CD4-positive, alpha-beta T cell treated with Interferon gamma for 1 hour (primary cell): ENCODE measurements around the gene SEC31B.

ENCODE experiments used
- DNase-seq: peaks from one replicate; pipeline ENCODE4 v3.0.0-alpha.2; 2020

The SEC31B gene

DNA sequence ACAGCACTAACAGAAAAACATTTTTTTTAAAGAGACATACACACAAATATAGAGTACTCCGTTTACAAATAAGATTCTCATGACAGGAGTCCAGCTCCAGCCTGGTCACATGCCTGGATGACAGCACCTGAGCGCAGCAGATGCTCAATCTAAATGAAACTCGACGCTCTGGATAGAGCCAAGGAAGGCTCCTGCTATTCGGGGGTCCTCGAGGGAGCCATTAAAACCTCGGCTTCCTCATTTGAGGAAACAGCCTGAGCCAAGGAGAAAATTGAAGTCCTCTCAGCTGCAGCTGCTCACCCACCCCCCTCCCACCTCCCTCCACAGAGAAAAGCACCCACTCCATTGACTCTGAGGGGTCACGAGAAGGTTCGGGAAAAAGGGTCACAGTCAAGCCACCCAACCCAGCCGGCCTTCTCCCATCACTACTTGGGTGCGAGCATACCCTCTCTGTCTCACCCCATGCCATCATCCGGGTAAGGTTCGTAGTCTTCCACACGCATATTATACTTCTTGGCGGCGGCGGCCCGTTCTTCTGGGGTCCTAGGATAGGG, 9.3 kb upstream of the SEC31B start:
- DNase-seq = no peak

DNA sequence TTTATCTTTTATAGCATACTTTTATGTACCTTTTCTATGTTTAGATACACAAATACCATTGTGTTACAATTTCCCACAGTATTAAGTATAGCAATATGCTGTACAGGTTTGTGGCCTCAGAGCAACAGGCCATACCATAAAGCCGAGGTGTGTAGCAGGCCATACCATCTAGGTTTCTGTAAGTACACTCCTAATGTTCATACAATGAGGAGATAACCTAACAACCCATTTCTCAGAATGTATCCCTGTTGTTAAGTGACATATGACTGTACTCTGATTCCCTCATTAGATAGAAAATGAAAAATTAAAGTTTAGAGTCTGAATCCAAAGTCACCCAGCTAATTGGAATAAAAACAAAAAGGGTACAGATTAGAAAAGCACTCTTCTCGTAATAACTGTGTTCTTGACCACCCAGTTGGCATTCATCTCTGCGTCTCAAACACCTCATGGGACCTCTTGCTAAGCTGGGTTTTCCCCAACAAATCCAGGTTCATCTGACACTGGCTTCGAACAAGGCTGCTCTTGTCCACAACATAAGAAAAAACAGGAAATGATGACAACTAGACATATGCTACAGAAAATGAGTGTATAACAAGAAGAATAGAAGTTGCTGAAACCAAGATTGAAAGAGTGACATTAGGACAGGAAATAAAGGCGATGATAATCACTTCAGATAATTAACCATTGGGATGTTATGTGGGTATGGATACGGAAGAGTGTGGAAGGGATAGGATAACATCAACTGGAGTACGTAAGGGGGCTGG, 8.6 kb upstream of the SEC31B start:
- DNase-seq = peak; percentile 24

DNA sequence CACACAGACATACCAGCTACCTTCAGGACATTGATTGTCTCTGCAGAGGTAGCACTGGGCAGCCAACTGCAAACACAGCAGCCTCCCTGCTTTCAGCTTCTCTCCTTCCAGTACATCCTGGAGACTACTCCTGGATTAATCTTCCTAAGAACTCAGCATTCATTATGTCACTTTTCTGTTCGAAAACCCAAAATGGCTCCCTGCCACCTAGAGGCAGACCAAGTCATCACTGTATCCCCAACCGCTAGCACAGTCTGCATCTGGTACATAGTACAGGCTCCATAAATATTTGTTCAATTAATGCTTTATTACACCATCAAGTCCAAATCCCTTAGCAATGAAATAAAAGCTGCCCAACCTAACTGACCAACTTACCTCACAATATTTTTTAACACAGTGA, 5.0 kb upstream of the SEC31B start:
- DNase-seq = no peak

DNA sequence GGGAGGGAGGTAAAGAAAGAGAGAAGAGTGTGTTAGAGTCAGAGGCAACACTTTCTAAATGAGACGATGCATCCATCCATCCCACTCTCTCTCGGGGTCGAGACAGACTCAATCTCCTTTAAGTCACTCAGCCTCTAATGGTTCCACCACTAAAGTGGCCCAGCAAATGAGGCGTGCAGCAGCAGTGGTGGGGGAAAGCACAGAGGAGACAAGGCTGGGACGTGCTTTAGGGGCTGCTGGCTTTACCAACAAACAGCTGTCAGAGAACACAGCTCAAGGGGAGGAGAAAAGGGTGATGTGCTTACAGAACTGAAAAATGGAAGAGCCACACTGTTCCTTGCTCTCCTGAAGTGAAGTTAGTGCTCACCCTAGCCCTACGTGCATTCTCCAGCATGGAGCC, 4.5 kb upstream of the SEC31B start:
- no peak for DNase-seq

DNA sequence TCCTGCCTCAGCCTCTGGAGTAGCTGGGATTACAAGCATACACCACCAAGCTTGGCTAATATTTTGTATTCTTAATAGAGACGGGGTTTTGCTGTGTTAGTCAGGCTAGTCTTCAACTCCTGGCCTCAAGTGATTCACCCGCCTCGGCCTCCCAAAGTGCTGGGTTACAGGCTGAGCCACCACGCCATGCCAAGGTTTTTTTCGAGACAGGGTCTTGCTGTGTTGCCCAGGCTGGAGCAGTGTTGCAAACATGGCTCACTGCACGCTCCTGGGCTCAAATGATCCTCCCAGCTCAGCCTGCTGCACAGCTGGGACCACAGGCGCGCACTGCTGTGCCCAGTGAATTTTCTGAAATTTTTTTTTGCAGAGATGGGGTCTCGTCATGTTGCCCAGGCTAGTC, 3.3 kb upstream of the SEC31B start:
- no peak for DNase-seq

DNA sequence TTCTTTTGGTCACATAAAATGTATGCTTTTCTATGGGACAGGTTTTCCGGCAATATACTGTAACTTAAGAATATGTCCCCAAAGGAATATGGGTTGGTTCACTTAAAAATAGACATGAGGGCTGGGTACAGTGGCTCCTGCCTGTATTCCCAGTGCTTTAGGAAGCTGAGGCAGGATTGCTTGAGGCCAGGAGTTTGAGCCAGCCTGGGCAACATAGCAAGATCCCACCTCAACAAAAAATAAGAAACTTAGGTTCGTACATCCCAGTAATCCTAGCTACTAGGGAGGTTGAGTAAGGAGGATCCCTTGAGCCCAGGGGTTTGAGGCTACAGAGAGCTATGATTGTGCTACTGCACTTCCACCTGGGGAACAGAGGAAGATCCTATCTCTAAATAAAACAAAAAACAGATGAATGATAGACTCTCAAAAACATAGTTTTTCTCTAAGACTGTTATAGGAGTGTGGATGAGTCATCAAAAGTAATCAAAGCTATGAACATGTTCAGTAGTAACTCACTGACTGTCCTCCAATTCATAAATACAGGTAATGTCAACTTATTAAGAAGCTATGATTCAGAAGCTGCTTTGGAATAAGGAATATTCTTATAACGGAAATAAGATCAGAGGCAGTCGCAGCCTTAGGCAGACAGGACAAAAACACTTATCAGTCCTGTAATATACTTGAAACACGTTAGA, 2.6 kb upstream of the SEC31B start:
- no peak for DNase-seq

DNA sequence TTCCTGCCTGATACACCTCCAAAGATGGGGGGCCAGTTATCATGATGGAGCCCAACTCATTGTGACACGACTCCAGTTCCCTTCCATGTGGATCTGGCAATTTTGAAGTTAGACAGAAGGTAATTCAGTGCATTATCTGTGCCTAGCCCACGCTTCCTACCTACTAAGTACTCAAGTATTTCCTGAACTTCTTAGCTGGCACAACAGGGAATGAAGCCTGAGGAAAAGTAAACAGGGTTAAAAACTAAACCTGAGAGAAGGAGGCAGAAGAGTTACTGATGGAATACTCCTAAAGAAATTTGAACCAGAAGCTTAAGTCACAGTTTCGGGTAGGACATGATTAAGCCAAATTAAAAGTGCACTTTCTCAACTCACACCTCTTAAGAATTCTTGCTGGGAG, 1.1 kb upstream of the SEC31B start:
- no peak for DNase-seq

DNA sequence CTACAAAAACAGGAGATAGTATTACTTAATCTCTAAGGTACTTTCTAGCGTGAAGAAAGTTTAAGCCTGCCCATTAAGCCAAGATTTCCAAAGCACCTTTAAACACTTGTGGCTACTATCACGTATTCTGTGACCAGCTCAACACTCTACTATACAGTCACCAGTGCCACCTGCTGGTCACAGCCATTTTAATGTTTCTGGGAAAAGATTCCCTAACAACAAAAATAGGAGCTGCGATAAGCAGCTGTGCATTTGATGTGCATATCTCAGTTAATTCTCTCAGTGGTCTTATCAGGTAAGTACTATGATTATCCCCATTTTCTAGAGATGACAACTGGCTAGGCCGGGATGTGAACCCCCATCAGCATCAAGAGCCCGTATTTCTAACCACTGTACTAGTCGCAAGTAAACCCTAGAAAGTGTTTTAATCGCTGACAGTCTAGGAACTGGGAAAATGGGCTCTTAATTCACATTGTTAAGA, 860 bp downstream of the SEC31B start:
- peak; percentile 36 for DNase-seq

DNA sequence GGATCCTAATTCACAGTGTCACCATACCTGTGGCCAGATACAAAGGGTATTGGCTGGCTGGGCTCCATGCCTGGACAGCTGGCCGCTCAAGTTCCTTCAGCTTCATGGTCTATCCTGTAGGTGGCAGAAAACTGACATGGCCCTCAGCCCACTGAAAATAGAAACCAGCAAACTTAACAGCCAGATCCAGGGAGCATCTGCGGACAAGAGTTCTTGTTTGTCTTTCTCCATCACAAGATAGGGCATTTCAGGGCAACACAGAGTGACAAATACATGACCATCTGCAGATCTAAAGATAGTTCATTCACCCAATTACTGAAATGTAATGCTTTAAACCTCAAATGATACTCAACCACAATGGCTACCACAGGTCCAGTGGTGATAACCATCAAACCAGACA, 2.8 kb downstream of the SEC31B start:
- DNase-seq = no peak

DNA sequence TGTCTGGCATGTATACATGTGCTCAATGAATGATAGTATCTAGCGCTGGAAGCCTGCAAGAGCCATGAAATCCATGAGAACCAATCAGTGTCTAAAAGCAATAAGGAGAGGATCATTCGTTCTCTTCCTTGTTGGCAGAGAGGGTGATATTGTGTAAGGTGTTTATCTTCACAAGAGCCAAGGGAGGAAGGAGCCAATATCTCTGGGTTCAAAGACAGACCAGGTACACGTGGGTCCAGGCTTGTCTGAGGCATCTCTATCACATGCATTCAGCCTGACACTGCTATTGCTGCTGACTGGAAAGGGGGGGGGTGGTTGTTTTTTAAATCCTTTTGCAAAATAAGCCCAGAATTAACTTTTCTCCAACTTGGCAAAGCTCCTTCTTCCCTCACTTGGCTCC, 4.0 kb downstream of the SEC31B start:
- DNase-seq = no peak

DNA sequence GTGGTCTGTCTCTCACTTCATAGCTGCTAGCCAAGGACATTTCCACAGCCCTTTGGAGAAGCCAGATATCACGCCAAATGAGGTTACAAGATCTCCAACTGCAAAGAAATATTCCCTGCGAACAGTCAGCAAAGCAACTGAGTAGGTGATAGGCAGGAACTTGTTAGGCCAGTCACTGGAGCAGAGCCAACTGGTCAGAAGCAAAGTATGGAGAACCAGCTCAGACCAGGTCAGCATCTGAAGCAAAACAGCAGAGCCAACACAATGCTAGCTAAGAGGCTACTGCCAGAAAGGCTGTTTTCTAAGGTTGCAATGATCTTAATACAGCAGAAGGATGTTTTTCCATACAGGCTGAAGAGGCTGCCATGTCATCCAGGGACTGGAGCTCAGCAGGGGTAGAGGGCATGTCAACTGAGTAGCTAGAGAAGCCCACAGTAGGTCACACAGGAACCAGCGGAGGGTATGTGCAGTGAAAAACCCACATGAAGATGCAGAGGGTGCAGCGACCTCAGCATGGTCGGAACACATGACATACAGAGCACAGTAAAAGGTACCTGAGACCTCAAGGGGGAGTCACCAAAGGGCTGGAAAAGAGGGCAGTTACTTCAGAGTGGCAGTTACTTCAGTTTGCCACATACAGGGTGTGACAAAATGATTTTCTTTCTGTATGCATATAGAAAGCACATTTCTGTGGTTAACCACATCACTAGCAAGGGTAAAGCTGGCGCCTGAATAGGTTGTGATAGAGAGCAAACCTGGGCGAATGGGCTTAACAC, 8.9 kb downstream of the SEC31B start:
- DNase-seq = peak; percentile 60

DNA sequence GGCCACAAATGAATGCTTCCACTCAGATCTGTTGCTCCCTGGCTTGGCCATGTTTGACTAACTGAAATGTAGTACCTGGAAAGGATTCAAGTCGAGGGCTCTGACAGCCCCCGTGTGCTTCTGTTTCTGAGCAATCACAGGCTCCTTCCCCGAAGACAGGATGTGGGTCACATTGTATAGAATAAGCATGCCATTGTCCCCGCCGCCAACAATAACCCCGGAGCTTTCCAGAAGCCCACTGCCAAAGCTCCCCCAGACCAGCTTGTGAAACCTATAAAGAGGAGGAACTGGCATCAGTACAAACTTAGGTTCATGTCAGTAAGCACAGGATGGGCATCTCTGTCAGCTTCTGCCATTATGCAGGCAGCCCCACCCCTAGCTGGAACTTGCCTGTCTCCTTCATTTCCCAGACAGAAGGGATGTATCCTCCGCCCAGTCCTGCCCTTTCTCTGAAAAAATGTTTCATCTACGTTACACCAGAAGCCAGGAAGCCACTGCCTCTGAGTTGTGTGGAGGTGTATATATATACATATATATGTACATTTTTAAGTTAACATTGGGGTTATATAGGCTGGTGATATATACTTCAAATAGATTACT, 10.3 kb downstream of the SEC31B start:
- DNase-seq = peak; percentile 12

DNA sequence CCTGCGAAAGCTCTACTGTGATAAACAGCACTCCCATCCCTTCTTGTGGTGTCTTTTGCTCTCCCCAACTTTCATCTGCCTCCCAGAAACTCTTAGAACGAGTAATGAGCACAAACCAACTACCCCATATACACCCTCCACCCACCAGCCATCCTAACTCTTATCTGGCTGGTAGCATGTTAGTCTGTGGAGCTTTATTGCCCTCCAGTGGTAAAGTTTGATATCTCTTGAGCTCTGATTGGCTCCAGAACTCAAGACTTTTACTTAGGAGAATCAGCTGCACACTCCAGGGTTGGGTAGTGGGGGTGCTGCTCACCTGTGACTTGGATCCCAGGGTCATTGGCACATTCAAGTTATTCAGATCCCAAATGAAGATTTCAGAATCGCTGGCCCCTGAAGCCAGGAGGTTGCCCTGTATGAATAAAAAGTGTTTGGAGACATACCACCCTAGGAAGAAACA, 10.9 kb downstream of the SEC31B start:
- DNase-seq = peak; percentile 11

DNA sequence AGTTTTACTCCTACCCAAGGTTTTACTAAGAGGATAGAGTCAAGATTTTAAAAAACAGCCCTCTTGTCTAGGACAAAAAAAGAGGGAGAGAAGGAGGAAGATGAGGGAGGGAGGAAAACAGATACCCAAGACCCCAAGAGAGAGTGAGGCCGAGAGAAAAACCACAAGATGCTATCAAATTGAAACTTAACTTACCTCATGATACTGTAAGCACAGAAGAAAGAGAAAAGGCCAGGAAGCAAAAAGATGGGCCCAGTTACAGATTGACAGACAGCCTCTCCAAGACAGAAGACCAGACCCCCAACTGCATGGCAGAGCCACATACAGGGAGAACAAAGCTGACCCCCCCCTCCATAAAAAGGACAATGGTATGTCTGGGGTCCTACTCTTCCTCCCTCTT, 11.4 kb downstream of the SEC31B start:
- no peak for DNase-seq

DNA sequence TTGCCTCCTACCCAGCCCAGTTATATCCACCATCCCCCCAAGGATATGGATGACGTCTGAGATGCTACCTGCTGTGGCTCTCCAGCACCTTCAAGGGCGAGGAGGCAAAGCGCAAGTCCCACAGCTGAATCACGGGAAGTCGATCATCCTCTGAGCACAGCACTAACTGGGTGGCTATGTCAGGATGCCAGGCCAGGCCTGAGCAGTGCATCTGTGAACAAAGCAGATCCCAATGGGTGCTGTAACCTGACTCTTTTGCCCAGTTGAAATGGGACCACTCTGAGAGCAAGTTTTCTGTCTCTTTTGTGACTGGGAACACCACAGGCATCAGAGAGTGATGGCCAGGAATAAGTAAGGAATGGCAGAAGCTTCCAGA, 12.3 kb downstream of the SEC31B start:
- DNase-seq = no peak

DNA sequence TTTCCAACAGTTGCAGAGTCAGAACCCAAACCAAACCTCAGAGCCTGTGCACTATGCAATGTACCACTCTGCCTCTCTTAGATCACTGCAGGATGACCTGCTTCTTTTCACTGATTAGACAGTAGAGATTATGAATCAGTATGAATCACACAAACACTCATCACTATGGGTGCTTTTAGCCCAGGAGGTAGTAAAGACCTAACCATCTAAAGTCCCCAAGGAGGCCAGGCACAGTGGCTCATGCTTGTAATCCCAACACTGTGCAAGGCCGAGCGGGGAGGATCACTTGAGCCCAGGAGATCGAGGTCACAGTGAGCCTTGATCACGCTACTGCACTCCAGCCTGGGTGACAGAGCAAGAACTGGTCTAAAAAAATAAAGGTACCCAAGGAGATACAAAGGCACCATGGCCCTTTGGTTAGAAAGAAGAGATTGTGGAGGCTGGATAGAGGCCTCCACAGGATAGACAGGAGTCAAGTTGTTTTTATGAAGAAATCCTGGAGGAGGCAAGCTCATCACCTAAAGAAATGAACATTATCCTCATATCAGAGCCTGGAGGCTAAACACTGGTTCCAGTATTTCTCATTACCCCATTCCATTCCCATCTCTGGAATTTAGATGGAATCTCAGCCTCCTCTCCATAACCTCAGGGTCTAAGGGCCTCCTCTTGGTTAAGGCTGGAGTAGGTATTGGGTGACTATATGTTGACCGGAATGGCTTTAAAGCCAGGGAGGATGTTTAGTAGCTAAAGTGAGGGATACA, 12.9 kb downstream of the SEC31B start:
- no peak for DNase-seq

DNA sequence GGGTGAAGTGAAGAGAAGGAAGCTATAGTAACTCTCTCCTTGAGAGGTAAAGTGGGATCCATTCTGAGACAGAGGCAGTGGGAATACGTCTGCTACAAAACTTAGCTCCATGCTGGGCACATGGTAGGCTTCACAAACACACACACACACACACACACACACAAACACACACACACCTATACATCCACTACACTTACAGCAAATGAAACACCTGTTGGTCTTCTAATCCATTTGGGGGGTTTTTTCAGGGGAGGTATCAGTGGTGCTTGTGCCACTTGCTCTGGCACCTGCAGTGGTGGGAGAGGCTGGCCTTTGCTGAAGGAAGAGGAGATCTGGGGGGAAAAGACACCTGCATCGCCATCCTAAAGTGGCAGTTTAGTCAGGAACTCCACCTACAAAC, 14.5 kb downstream of the SEC31B start:
- no peak for DNase-seq

DNA sequence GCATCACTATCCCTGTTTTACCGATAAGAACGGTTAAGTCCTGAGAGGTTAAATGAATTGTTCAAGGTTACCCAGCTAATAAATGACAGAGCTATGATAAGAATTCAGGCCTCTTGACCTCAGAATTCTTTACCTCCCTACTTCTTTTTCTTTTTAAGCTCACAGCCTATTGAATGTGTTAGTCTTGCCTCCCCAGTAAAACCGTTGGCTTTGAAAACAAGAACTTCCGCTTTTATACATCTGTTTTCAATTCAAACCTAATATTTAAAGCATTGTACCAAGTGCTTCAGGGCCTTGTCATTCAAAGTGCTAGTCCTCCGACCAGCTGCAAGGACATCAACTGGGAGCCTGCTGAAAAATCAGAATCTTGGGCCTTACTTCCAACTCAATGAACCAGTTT, 15.6 kb downstream of the SEC31B start:
- no peak for DNase-seq

DNA sequence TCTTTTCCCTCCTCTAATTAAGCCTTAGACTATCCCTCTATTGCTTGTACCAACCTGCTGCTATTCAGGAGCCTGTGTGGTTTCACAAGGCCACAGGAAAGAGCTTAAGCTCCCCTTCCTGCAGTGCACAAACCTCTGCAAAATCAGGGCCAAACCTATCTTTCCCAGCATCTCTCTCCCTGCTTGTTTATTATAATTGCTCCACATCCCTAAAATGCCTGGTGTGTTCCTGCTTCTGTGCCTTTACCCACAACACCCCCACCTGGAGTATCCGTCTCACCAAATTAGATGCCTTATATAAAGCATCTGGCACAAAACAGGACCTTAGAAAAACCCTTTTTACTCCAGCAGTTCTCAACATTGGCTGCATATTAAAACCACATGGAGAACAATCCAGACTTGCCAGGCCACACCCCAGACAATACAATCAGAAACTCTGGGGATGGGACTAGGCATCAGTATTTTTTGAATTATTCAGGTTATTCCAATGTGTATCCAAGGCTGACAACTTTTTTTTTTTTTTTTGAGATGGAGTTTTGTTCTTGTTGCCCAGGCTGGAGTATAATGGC, 16.7 kb downstream of the SEC31B start:
- DNase-seq = no peak

DNA sequence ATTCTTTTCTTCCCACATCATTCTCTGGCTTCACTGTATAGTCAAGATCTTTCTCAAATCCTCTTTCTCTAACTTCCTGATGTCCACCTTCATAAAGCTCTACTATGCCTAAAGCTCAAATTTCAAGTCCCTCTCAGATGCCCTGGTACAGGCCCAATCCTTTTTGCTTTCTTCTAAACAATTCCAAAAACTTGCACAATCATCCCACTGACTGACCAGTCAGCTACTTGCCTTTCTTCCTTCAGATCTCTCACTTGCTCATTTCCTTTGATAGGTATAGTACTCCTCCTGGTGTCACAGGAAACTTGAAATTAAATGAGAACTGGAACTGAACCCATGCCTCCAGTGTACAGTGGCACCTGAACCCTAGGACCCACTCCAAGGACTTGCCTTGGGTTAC, 18.2 kb downstream of the SEC31B start:
- no peak for DNase-seq

DNA sequence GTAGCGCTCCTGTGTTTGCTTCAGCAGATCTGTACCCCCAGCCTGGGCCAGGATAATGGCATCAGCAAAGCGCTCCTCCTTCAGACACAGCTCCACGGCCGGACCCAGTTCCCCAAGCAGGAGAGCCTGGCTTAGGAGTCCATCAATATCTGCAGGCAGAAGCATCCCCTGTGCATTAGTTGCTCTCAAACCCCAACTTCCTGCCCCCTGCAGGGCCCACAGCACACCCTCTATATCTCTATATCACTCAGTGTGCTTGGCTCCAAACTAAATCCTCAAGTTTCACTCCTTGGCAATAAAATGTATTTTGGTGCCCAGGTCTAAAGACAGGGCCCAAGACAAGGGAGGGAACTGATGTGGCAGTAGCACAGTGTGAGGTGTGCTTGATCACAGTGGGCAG, 21.6 kb downstream of the SEC31B start:
- DNase-seq = no peak

DNA sequence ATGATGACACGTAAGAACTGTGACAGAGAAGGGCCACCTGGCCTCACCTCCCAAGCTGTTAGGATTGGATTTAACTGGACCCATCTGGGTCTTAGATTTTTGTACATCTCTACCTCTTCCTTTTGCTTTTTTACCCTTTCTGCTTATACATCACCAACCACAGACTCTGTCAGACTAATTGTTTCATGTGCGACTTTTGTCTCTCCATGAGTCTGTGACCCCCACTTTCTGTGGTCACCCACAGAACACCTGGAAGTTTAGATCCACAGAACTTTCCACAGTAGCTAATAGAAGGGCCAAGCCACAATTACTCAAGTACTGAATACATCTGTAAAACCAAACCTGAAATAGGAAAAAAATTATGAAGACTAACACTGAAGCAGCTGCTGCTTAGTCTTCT, 23.1 kb downstream of the SEC31B start:
- DNase-seq = no peak
